ENCODE data around the gene CPVL.

- TF ChIP-seq, protein P1, sequence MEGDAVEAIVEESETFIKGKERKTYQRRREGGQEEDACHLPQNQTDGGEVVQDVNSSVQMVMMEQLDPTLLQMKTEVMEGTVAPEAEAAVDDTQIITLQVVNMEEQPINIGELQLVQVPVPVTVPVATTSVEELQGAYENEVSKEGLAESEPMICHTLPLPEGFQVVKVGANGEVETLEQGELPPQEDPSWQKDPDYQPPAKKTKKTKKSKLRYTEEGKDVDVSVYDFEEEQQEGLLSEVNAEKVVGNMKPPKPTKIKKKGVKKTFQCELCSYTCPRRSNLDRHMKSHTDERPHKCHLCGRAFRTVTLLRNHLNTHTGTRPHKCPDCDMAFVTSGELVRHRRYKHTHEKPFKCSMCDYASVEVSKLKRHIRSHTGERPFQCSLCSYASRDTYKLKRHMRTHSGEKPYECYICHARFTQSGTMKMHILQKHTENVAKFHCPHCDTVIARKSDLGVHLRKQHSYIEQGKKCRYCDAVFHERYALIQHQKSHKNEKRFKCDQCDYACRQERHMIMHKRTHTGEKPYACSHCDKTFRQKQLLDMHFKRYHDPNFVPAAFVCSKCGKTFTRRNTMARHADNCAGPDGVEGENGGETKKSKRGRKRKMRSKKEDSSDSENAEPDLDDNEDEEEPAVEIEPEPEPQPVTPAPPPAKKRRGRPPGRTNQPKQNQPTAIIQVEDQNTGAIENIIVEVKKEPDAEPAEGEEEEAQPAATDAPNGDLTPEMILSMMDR (IDR thresholded peaks at IDR 0.05): no peak
- TF ChIP-seq POLR2A (IDR thresholded peaks at IDR 0.05): no peak
These were observed 165.2 kb downstream of the CPVL start for GRCh38 chr7:28981161-28981465.
